H1 (cell line): Measurements from ENCODE around the gene RNF151. TPM values are rescaled to one million over a fixed set of nuclear protein-coding genes. Genes with fewer than 3 reads are reported as not detected.

Experiments
- CHD7 ChIP-seq: fragments of 300-600 bp; sonication (generic); IDR thresholded peaks from 2 replicates; pipeline ENCODE4 v1.7.1; 2012; ENCODE audit warnings: low read length, moderate library complexity, mild to moderate bottlenecking, inconsistent platforms; ENCODE audit not compliant: insufficient replicate concordance
- polyA plus RNA-seq, 7 experiments: library from polyadenylated mRNA; depleted of rRNA in 3 of 7; stranded (reverse) in 5 of 7; unstranded in 2 of 7; fragments of >200 nt in 5 of 7; fragments of 200-250 nt in 2 of 7; gene quantifications; 1 replicate in 5 of 7; 2 replicates in 1 of 7; 4 replicates in 1 of 7; pipeline versions ENCODE4 v1.2.1 to v1.2.3, GENCODE V29; 2011 to 2013; ENCODE audit warnings: missing spikeins in 2 of 7, mixed read lengths in 2 of 7
- total RNA-seq: library from RNA; stranded (reverse); fragmentation: NEBNext Ultra II Directional; extraction: Animal tissue kit (Norgen Biotek cat#: 25700); gene quantifications from 2 replicates; pipeline ENCODE4 v1.2.1, GENCODE V29; 2021

The RNF151 gene
- total and polyA plus RNA-seq, 2 of the 8 experiments (the other 6 are each of a cell fraction or from before 2014, with no cell fraction given) = not detected

- no peak for TF ChIP-seq CHD7
These were observed 5.3 kb downstream of the RNF151 start, which contains the start of gene TBL3 (continued) for GRCh38 chr16:1971796-1972489.
